Caco-2 (cell line): ENCODE measurements around the gene SRGAP3. TPM values are rescaled to one million over a fixed set of nuclear protein-coding genes. Genes with fewer than 3 reads are reported as not detected.

ENCODE experiments used
- BruUV-seq: library from RNA; stranded (reverse); fragments of 400-500 nt; replicated peaks from 2 replicates; lab custom pipeline; 2021; lab: Mats Ljungman, UMichigan
- CTCF ChIA-PET: fragments of 300-600 bp; sonication (Branson Sonifier 250); formaldehyde crosslinking; loops from one replicate; lab custom pipeline; 2022; ENCODE audit warnings: antibody characterized with exemption; lab: Charles Lee
- POLR2A ChIA-PET: fragments of 300-600 bp; sonication (Branson Sonifier 250); formaldehyde crosslinking; loops from one replicate; lab custom pipeline; 2022; ENCODE audit warnings: antibody characterized with exemption; lab: Charles Lee
- DNase-seq, 2 experiments: peaks; one replicate each; pipeline versions ENCODE4 v3.0.0 to v3.0.0-alpha.2; 2020 to 2022
- H3K27me3 ChIP-seq: replicated peaks from 2 replicates; pipeline ENCODE4 v1.6.0; 2011; ENCODE audit warnings: low read length; ENCODE audit not compliant: control insufficient read depth, insufficient read depth
- H3K36me3 ChIP-seq: 2 replicates; pipeline ENCODE4 v1.5.1; 2011; ENCODE audit warnings: low read length; ENCODE audit not compliant: control insufficient read depth, insufficient read depth
- H3K4me1 ChIP-seq: fragments of 250-450 bp; sonication (Bioruptor Pico); 2 replicates; pipeline ENCODE4 v1.5.1; 2020; ENCODE audit warnings: mild to moderate bottlenecking
- H3K4me3 ChIP-seq: 2 replicates; pipeline ENCODE4 v1.5.1; 2011; ENCODE audit warnings: low read depth, mild to moderate bottlenecking, control low read depth, low read length
- H3K9me3 ChIP-seq: fragments of 250-450 bp; sonication (Bioruptor Pico); 2 replicates; pipeline ENCODE4 v1.5.1; 2020; ENCODE audit warnings: mild to moderate bottlenecking, moderate library complexity
- H3K27ac Mint-ChIP-seq: one replicate; pipeline ENCODE4 v1.8.0; 2022; ENCODE audit warnings: mixed read lengths; ENCODE audit not compliant: unreplicated experiment
- H3K27me3 Mint-ChIP-seq: one replicate; pipeline ENCODE4 v1.8.0; 2022; ENCODE audit warnings: mixed read lengths; ENCODE audit not compliant: insufficient read depth, unreplicated experiment
- H3K36me3 Mint-ChIP-seq: one replicate; pipeline ENCODE4 v1.8.0; 2022; ENCODE audit warnings: mild to moderate bottlenecking, mixed read lengths; ENCODE audit not compliant: insufficient read depth, unreplicated experiment
- H3K4me1 Mint-ChIP-seq: one replicate; pipeline ENCODE4 v1.8.0; 2022; ENCODE audit warnings: low read depth, mixed read lengths; ENCODE audit not compliant: unreplicated experiment
- H3K4me3 Mint-ChIP-seq: one replicate; pipeline ENCODE4 v1.8.0; 2022; ENCODE audit warnings: mild to moderate bottlenecking, moderate library complexity, mixed read lengths; ENCODE audit not compliant: unreplicated experiment
- H3K9me3 Mint-ChIP-seq: one replicate; pipeline ENCODE4 v1.8.0; 2022; ENCODE audit warnings: mixed read lengths; ENCODE audit not compliant: unreplicated experiment
- intact Hi-C: fragments of 100-400 bp; cut with micrococcal nuclease; formaldehyde crosslinking; loops from one replicate; pipeline ENCODE4 v1.10.0; 2022; ENCODE audit not compliant: unreplicated experiment
- total RNA-seq: library from RNA; stranded (reverse); gene quantifications from 2 replicates; pipeline ENCODE4 v1.2.3, GENCODE V29; 2022
- TF ChIP-seq, protein P1 (sequence below), 2 experiments: fragments of 200-600 bp in 1 of 2; IDR thresholded peaks; 1 replicate in 1 of 2; 2 replicates in 1 of 2; pipeline versions ENCODE4 v1.5.1 to v1.8.0; 2011 to 2022; ENCODE audit warnings: antibody characterized with exemption in 1 of 2, control low read depth in 1 of 2, inconsistent platforms in 1 of 2, low read depth in 1 of 2, low read length in 1 of 2, mild to moderate bottlenecking in 1 of 2, moderate library complexity in 1 of 2; ENCODE audit not compliant: insufficient read depth in 1 of 2, severe bottlenecking in 1 of 2, unreplicated experiment in 1 of 2

Gene SRGAP3
- total RNA-seq, 1 experiment from 2014 or later, result 1.3 TPM

DNA sequence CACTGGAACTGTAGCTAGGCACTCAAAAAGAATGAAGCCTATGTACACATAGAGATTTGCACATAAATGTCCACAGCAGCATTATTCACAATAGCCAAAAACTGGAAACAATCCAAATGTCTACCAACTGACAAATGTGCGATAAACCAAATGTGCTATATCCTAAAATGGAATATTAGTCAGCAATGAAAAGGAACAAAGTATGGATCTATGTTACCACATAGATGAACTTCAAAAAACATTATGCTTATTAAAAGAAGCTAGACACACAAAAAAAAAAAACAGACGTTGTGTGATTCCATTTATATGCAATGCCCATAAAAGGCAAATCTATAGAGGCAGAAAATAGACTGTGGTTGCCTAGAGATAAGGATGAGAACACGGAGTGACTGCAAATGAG, 39.7 kb downstream of the SRGAP3 start:
- CTCF ChIA-PET, result no interaction called here
- H3K4me3 ChIP-seq, result no peak overlapping the region
- no peak for DNase-seq
- no peaks in the 10 kb centered on the region for H3K27me3 ChIP-seq
- H3K9me3 ChIP-seq, result no peaks in the 10 kb centered on the region
- no peaks in the 10 kb centered on the region for H3K36me3 ChIP-seq
- H3K4me1 ChIP-seq, result peaks cover 1% of the 10 kb centered on the region
- peaks cover 9% of the 10 kb centered on the region for H3K27me3 Mint-ChIP-seq
- H3K27ac Mint-ChIP-seq, result no peak overlapping the region
- BruUV-seq, result no TSS peak
- H3K9me3 Mint-ChIP-seq, result no peaks in the 10 kb centered on the region
- H3K4me1 Mint-ChIP-seq, result no peaks in the 10 kb centered on the region
- POLR2A ChIA-PET, result no interaction called here
- no peaks in the 10 kb centered on the region for H3K36me3 Mint-ChIP-seq
- intact Hi-C loops, result no loop called here
- H3K4me3 Mint-ChIP-seq, result no peak overlapping the region
- TF ChIP-seq, protein P1, sequence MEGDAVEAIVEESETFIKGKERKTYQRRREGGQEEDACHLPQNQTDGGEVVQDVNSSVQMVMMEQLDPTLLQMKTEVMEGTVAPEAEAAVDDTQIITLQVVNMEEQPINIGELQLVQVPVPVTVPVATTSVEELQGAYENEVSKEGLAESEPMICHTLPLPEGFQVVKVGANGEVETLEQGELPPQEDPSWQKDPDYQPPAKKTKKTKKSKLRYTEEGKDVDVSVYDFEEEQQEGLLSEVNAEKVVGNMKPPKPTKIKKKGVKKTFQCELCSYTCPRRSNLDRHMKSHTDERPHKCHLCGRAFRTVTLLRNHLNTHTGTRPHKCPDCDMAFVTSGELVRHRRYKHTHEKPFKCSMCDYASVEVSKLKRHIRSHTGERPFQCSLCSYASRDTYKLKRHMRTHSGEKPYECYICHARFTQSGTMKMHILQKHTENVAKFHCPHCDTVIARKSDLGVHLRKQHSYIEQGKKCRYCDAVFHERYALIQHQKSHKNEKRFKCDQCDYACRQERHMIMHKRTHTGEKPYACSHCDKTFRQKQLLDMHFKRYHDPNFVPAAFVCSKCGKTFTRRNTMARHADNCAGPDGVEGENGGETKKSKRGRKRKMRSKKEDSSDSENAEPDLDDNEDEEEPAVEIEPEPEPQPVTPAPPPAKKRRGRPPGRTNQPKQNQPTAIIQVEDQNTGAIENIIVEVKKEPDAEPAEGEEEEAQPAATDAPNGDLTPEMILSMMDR (IDR thresholded peaks at IDR 0.05; ENCODE audit: insufficient read depth in 1 of 2, low read depth in 1 of 2, low read length in 1 of 2, severe bottlenecking in 1 of 2, unreplicated experiment in 1 of 2), result no peak

DNA sequence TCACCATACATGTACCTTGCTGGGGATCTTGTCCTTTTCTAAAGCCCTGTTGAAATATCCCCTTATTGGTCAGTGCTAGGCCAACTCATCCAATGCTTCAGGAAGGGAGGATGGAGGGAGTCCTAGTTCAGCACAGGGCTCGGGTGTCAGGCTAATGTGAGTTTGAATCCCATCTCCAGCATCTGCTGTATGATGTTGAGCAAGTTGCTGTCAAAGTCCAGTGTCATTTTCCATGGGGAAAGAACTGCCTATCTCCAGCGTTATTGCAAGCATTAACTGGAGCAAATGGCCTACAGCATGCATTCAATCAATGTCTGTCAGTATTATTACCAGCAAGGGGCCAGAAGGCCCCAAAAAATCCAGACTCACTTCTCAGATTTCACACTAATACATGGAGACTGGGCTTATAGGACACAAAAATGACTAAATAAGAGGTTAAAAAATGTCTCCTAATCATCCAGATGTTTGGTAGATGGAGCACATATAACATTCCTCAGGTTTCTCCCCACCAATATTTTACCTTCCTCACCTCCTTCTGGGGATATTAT, 40.8 kb downstream of the SRGAP3 start:
- Mint-ChIP-seq H3K27me3 (peaks cover 3% of the 10 kb centered on the region), H3K4me1 (no peaks in the 10 kb centered on the region), H3K9me3 (no peaks in the 10 kb centered on the region), H3K36me3 (no peaks in the 10 kb centered on the region), H3K27ac (no peak overlapping the region), H3K4me3 (no peak overlapping the region)
- DNase-seq, result no peak
- POLR2A ChIA-PET, result no interaction called here
- Histone ChIP-seq H3K4me3 (no peak overlapping the region), H3K9me3 (no peaks in the 10 kb centered on the region), H3K27me3 (no peaks in the 10 kb centered on the region), H3K36me3 (no peaks in the 10 kb centered on the region), H3K4me1 (peaks cover 12% of the 10 kb centered on the region)
- CTCF ChIA-PET, result no interaction called here
- no TSS peak for BruUV-seq
- intact Hi-C loops, result no loop called here
- TF ChIP-seq, protein P1 (IDR thresholded peaks at IDR 0.05; ENCODE audit: insufficient read depth in 1 of 2, low read depth in 1 of 2, low read length in 1 of 2, severe bottlenecking in 1 of 2, unreplicated experiment in 1 of 2), result no peak

DNA sequence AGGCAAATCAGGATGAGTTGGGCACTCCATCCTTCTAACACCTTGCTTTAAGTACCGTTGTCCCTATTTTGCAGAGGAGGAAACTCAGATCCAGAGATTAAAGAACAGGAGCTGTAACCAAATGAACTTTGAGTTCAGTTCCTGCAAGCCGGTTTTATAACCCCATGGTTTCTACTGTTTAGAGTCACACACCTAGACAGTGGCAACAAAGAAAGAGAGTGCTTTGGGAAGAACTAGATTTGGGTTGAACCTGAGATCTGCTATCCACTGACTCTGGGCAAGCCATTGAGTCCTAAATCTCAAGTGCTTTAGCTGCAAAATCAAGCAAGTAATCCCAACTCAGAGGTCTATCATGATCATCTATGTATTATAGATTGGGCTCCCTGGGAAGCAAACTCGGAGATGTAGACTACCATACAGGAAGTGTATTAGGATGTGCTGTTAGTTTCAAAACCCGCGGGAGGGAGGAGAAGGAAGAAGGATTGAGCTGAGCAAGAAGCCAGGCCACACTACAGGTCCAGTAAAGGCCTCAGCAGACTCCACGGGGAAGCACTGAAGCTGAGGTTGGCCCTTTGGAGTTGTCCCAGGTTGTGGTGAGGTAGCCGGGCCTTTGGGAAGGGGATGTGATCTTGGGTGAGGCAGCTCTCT, 42.2 kb downstream of the SRGAP3 start:
- H3K4me3 ChIP-seq, result no peak overlapping the region
- no peaks in the 10 kb centered on the region for H3K36me3 ChIP-seq
- peaks cover 13% of the 10 kb centered on the region for H3K4me1 ChIP-seq
- intact Hi-C loops, result no loop called here
- Mint-ChIP-seq H3K36me3 (no peaks in the 10 kb centered on the region), H3K4me3 (no peak overlapping the region), H3K27me3 (no peaks in the 10 kb centered on the region), H3K4me1 (no peaks in the 10 kb centered on the region), H3K27ac (no peak overlapping the region), H3K9me3 (no peaks in the 10 kb centered on the region)
- TF ChIP-seq, protein P1 (IDR thresholded peaks at IDR 0.05; ENCODE audit: insufficient read depth in 1 of 2, low read depth in 1 of 2, low read length in 1 of 2, severe bottlenecking in 1 of 2, unreplicated experiment in 1 of 2), result no peak
- DNase-seq, result no peak
- CTCF ChIA-PET, result interaction anchor here (0.6 kb wide), 1 partner anchor 222 kb away, joined by 3 read pairs; no protein-coding TSS in a partner anchor
- no peaks in the 10 kb centered on the region for H3K27me3 ChIP-seq
- POLR2A ChIA-PET, result no interaction called here
- H3K9me3 ChIP-seq, result no peaks in the 10 kb centered on the region
- BruUV-seq, result no TSS peak
